ENCODE results near the gene MUSTN1. TPM values are rescaled to one million over a fixed set of nuclear protein-coding genes. Genes with fewer than 3 reads are reported as not detected.

Gene MUSTN1
- polyA plus RNA-seq, 3 donors: 0.29 to 13.7 TPM; not detected in 1

DNA sequence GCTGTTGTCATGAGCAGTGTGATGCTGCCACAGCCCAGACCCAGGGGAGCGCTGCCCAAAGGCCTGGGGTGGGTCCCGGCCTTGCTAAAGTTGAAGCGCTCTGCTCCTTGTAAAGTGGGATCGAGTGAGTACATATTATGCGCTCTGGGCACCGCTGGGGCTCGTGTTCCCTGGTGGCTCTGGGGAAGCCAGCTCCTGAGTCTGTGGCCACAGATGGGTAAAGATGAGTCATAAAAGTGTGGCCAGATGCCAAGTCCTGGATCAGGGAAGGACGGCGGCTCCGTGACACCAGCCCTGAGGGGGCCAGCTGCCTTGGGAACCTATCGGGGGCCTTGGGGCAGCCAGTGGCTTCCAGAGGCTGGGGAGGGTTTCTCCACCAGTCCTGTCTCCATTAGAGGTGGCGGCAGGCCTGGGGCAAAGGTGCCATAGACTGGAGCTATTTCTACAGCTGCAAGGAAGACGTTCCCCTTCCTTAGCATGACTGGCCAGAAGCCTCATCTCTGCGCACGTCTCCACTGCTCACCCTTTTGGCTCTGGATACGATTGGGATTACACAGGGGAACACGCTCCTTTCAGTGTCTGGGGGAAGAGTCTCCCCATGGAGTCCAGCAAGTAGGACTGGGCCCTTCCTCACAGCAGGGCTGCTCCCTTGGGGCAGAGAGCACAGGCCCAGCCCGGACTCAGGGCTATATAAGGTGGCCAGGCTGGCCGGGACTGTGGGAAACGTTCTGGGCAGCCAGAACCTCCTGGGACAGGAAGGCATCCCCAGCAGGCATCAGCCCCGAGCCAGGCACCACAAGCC, 3.1 kb downstream of the MUSTN1 start:
- Mint-ChIP-seq H3K36me3 (peaks cover 29 to 37% of the 10 kb centered on the region in 2 donors), H3K27me3 (ENCODE audit: low read depth in 3 of 3) (peaks cover 0 to 6% (median 0%) of the 10 kb centered on the region in 3 donors), H3K4me3 (no peak overlapping the region), H3K27ac (peak overlapping the region in 1 of 7 donors; percentile 64), H3K9me3 (no peaks in the 10 kb centered on the region), H3K4me1 (peaks cover 8% of the 10 kb centered on the region)
- peak; percentile 13 to 45 (median 25) for DNase-seq
- TF ChIP-seq, protein P1, sequence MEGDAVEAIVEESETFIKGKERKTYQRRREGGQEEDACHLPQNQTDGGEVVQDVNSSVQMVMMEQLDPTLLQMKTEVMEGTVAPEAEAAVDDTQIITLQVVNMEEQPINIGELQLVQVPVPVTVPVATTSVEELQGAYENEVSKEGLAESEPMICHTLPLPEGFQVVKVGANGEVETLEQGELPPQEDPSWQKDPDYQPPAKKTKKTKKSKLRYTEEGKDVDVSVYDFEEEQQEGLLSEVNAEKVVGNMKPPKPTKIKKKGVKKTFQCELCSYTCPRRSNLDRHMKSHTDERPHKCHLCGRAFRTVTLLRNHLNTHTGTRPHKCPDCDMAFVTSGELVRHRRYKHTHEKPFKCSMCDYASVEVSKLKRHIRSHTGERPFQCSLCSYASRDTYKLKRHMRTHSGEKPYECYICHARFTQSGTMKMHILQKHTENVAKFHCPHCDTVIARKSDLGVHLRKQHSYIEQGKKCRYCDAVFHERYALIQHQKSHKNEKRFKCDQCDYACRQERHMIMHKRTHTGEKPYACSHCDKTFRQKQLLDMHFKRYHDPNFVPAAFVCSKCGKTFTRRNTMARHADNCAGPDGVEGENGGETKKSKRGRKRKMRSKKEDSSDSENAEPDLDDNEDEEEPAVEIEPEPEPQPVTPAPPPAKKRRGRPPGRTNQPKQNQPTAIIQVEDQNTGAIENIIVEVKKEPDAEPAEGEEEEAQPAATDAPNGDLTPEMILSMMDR (IDR thresholded peaks at IDR 0.05): no peak
- Histone ChIP-seq H3K9me3 (replicated peaks in 1 of 2; ENCODE audit: control insufficient read depth in 1 of 2, insufficient read depth in 1 of 2, low read length in 2 of 2) (no peaks in the 10 kb centered on the region), H4K20me1 (ENCODE audit: insufficient read depth, low read length) (no peaks in the 10 kb centered on the region), H3K36me3 (replicated peaks in 1 of 2; ENCODE audit: control insufficient read depth in 1 of 2, insufficient read depth in 2 of 2, low read length in 2 of 2) (peaks cover 18 to 41% of the 10 kb centered on the region in 2 donors), H2AFZ (ENCODE audit: insufficient read depth, low read depth, low read length, poor library complexity, severe bottlenecking) (no peak overlapping the region), H3K4me2 (replicated peaks; ENCODE audit: extremely low read depth, low read length, poor library complexity, severe bottlenecking) (no peak overlapping the region), H3K4me1 (ENCODE audit: control insufficient read depth in 1 of 2, insufficient read depth in 2 of 2, low read length in 2 of 2) (no peaks in the 10 kb centered on the region), H3K4me3 (replicated peaks in 1 of 3; ENCODE audit: low read depth in 2 of 3, low read length in 3 of 3) (no peak overlapping the region), H3K27me3 (ENCODE audit: control insufficient read depth in 2 of 2, insufficient read depth in 2 of 2, low read length in 2 of 2) (no peaks in the 10 kb centered on the region), H3K9ac (ENCODE audit: insufficient read depth, low read length, poor library complexity, severe bottlenecking) (no peak overlapping the region), H3K27ac (ENCODE audit: low read depth in 1 of 2, low read length in 2 of 2) (no peak overlapping the region), H3K79me2 (ENCODE audit: insufficient read depth, low read length) (no peaks in the 10 kb centered on the region)
- WGBS (ENCODE audit: insufficient coverage): 61% methylated on average over 19 of the region's 21 CpGs
- intact Hi-C loops (cut with micrococcal nuclease): no loop called here

DNA sequence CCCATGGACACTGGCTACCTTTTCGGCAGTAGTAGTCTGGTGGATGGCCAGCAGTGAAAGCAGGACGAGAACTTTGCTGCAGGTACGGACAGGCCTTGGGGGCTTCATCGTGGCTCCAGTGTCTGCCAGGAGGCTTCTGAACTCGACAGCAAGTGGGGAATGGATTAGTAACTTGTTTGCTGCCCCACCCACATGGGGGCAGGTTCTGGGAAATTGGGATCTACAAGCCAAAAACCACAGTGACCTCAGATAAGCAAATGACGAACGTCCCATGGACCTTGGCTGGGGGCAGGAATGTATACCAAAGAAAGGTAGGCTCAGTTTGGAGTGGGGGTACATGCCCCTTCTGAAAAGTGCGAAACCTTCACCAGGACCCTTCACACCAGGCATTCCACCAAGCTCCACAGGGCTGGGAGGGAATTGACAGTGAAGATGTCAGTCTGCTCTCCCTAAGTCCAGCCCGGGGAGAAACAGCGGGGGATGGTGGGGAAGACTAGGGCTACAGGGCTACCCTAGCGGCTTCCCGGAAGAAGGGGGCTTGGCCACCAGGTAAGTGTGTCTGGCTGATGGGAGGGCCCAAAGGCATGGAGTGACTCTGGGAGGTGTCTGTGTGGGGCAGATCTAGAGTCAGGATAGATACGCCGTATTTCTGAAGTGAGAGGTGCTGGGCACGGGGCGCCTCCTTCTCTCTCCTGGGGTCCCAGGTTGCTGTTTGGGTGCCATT, 4.1 kb downstream of the MUSTN1 start, which contains the start of gene ITIH4:
Gene ITIH4 (minus strand): TSS at position 138 of the 724 bp plus-strand sequence. CDS start 30 bp downstream, at position 108.
- no peak for DNase-seq
- H4K20me1 ChIP-seq (ENCODE audit: insufficient read depth, low read length): no peaks in the 10 kb centered on the region
- peaks cover 0 to 6% (median 0%) of the 10 kb centered on the region in 3 donors for H3K27me3 Mint-ChIP-seq (ENCODE audit: low read depth in 3 of 3)
- H3K9me3 Mint-ChIP-seq: no peaks in the 10 kb centered on the region
- no peak within 1 kb of the TSS for H3K4me3 ChIP-seq (replicated peaks in 1 of 3; ENCODE audit: low read depth in 2 of 3, low read length in 3 of 3)
- H3K79me2 ChIP-seq (ENCODE audit: insufficient read depth, low read length): no peaks in the 10 kb centered on the region
- 93% methylated on average over 10 of the region's 16 CpGs for WGBS (ENCODE audit: insufficient coverage)
- no peaks in the 10 kb centered on the region for H3K27me3 ChIP-seq (ENCODE audit: control insufficient read depth in 2 of 2, insufficient read depth in 2 of 2, low read length in 2 of 2)
- H2AFZ ChIP-seq (ENCODE audit: insufficient read depth, low read depth, low read length, poor library complexity, severe bottlenecking): no peak within 1 kb of the TSS
- peaks cover 19 to 27% of the 10 kb centered on the region in 2 donors for H3K36me3 Mint-ChIP-seq
- H3K4me2 ChIP-seq (replicated peaks; ENCODE audit: extremely low read depth, low read length, poor library complexity, severe bottlenecking): no peak within 1 kb of the TSS
- TF ChIP-seq, protein P1 (IDR thresholded peaks at IDR 0.05): no peak
- H3K4me1 ChIP-seq (ENCODE audit: control insufficient read depth in 1 of 2, insufficient read depth in 2 of 2, low read length in 2 of 2): no peaks in the 10 kb centered on the region
- H3K4me3 Mint-ChIP-seq: no peak within 1 kb of the TSS
- peaks cover 8% of the 10 kb centered on the region for H3K4me1 Mint-ChIP-seq
- H3K27ac ChIP-seq (ENCODE audit: low read depth in 1 of 2, low read length in 2 of 2): no peak within 1 kb of the TSS
- intact Hi-C loops (cut with micrococcal nuclease): no loop called here
- no peaks in the 10 kb centered on the region for H3K9me3 ChIP-seq (replicated peaks in 1 of 2; ENCODE audit: control insufficient read depth in 1 of 2, insufficient read depth in 1 of 2, low read length in 2 of 2)
- peak within 1 kb of the TSS in 1 of 7 donors; percentile 64 for H3K27ac Mint-ChIP-seq
- H3K9ac ChIP-seq (ENCODE audit: insufficient read depth, low read length, poor library complexity, severe bottlenecking): no peak within 1 kb of the TSS
- peaks cover 11 to 31% of the 10 kb centered on the region in 2 donors for H3K36me3 ChIP-seq (replicated peaks in 1 of 2; ENCODE audit: control insufficient read depth in 1 of 2, insufficient read depth in 2 of 2, low read length in 2 of 2)

All from CD14-positive monocyte (primary cell).